AG10803 (cell line): Measurements from ENCODE around the gene PSMB1.

Experiments
- DNase-seq: peaks from one replicate; pipeline ENCODE4 v3.0.0; 2010; ENCODE audit warnings: low read depth
- H3K4me3 ChIP-seq: 2 replicates; pipeline ENCODE4 v1.5.1; 2011; ENCODE audit warnings: mild to moderate bottlenecking, low read length, control low read depth
- CTCF ChIP-seq: conservative IDR thresholded peaks from 2 replicates; pipeline ENCODE4 v1.5.1; 2011; ENCODE audit warnings: mild to moderate bottlenecking, low read length, control low read depth, inconsistent platforms

Gene PSMB1

GRCh38 chr6:170554796-170555137, 1.7 kb upstream of the PSMB1 start:
- peak overlapping the region; percentile 96 for H3K4me3 ChIP-seq
- no peak for DNase-seq

GRCh38 chr6:170554013-170554795, 1.1 kb upstream of the PSMB1 start, which contains the start of gene TBP:
TBP (plus strand) TSS chr6:170554369; CDS start chr6:170557030, 2,661 bp downstream.
- peak; percentile 99 for DNase-seq
- H3K4me3 ChIP-seq = peak within 1 kb of the TSS; percentile 96
- TF ChIP-seq CTCF = no peak

More at GRCh38 chr6:170554796-170555137, 1.7 kb upstream of the PSMB1 start:
- TF ChIP-seq CTCF = no peak

- DNase-seq = peak; percentile 34
- TF ChIP-seq CTCF = no peak
- peak overlapping the region; percentile 96 for H3K4me3 ChIP-seq
These were observed 466 bp upstream of the PSMB1 start for GRCh38 chr6:170553534-170554012.

- DNase-seq = no peak
- no peak for TF ChIP-seq CTCF
- no peak overlapping the region for H3K4me3 ChIP-seq
These were observed 7.7 kb downstream of the PSMB1 start for GRCh38 chr6:170545405-170545804.

- peak; percentile 15 for DNase-seq
- no peak for TF ChIP-seq CTCF
- no peak overlapping the region for H3K4me3 ChIP-seq
These were observed 10.9 kb downstream of the PSMB1 start for GRCh38 chr6:170542031-170542719.

- TF ChIP-seq CTCF = no peak
- DNase-seq = no peak
- H3K4me3 ChIP-seq = no peak overlapping the region
These were observed 15.8 kb downstream of the PSMB1 start for GRCh38 chr6:170537329-170537728.
